Measurements from ENCODE around the gene KCNJ4.
"Not testable (repeated sequence)": the region's sequence is repeated elsewhere in the genome, so short reads cannot be mapped to it uniquely, and the experiment has no call there.

Gene KCNJ4

GRCh38 chr22:38389428-38389818 lies 65.6 kb downstream of the KCNJ4 start:
- WGBS = 92% methylated on average over 3 of the region's 4 CpGs

GRCh38 chr22:38388506-38389427 lies 66.2 kb downstream of the KCNJ4 start:
- not testable (repeated sequence) for H3K14ac ChIP-seq (ENCODE audit: low read length in 2 of 2); H4K8ac ChIP-seq (ENCODE audit: low read length); H3K27ac ChIP-seq (ENCODE audit: low read length, poor library complexity, severe bottlenecking); H3K9me3 ChIP-seq (ENCODE audit: control insufficient read depth, low read length); H3K36me3 ChIP-seq (ENCODE audit: control insufficient read depth in 1 of 2, insufficient read depth in 2 of 2, low read depth in 1 of 2, low read length in 2 of 2); H2BK15ac ChIP-seq (ENCODE audit: low read depth, poor library complexity, severe bottlenecking); H3K4me2 ChIP-seq (ENCODE audit: low read length, poor library complexity, severe bottlenecking); H2BK120ac ChIP-seq (ENCODE audit: low read depth, low read length); H3K27me3 ChIP-seq (ENCODE audit: control insufficient read depth in 1 of 2, insufficient read depth in 1 of 2, low read length in 2 of 2); H3K18ac ChIP-seq (ENCODE audit: low read depth in 1 of 2, low read length in 2 of 2); H2BK12ac ChIP-seq (ENCODE audit: low read length in 2 of 2); DNase-seq; H3K4ac ChIP-seq (ENCODE audit: low read depth in 1 of 2, low read length in 2 of 2); H2AK5ac ChIP-seq (ENCODE audit: low read length, severe bottlenecking); H2AFZ ChIP-seq (ENCODE audit: low read depth, low read length); H3K79me1 ChIP-seq (replicated peaks; ENCODE audit: low read length, poor library complexity, severe bottlenecking); H3K4me3 ChIP-seq (ENCODE audit: insufficient read depth in 1 of 2, low read depth in 1 of 2, low read length in 2 of 2); H3K23ac ChIP-seq (ENCODE audit: low read length in 2 of 2); H4K91ac ChIP-seq (ENCODE audit: low read length); H2BK5ac ChIP-seq (ENCODE audit: low read depth, low read length, poor library complexity, severe bottlenecking); H3K4me1 ChIP-seq (ENCODE audit: control insufficient read depth, insufficient read depth, low read depth, low read length); H3K9ac ChIP-seq (ENCODE audit: low read length)
- WGBS = 74% methylated on average over 2 of the region's 6 CpGs

More at GRCh38 chr22:38389428-38389818, 65.6 kb downstream of the KCNJ4 start:
- H3K18ac ChIP-seq (ENCODE audit: low read depth in 1 of 2, low read length in 2 of 2); H3K23ac ChIP-seq (ENCODE audit: low read length in 2 of 2); H3K4me3 ChIP-seq (ENCODE audit: insufficient read depth in 1 of 2, low read depth in 1 of 2, low read length in 2 of 2); H3K36me3 ChIP-seq (ENCODE audit: control insufficient read depth in 1 of 2, insufficient read depth in 2 of 2, low read depth in 1 of 2, low read length in 2 of 2); H4K91ac ChIP-seq (ENCODE audit: low read length); H4K8ac ChIP-seq (ENCODE audit: low read length); H2BK12ac ChIP-seq (ENCODE audit: low read length in 2 of 2); H2BK5ac ChIP-seq (ENCODE audit: low read depth, low read length, poor library complexity, severe bottlenecking); H3K4ac ChIP-seq (ENCODE audit: low read depth in 1 of 2, low read length in 2 of 2); H2BK15ac ChIP-seq (ENCODE audit: low read depth, poor library complexity, severe bottlenecking); H3K4me1 ChIP-seq (ENCODE audit: control insufficient read depth, insufficient read depth, low read depth, low read length); H3K27me3 ChIP-seq (ENCODE audit: control insufficient read depth in 1 of 2, insufficient read depth in 1 of 2, low read length in 2 of 2); H2AFZ ChIP-seq (ENCODE audit: low read depth, low read length); H2BK120ac ChIP-seq (ENCODE audit: low read depth, low read length); H3K4me2 ChIP-seq (ENCODE audit: low read length, poor library complexity, severe bottlenecking); H3K9ac ChIP-seq (ENCODE audit: low read length); H2AK5ac ChIP-seq (ENCODE audit: low read length, severe bottlenecking); H3K27ac ChIP-seq (ENCODE audit: low read length, poor library complexity, severe bottlenecking); H3K79me1 ChIP-seq (replicated peaks; ENCODE audit: low read length, poor library complexity, severe bottlenecking); H3K9me3 ChIP-seq (ENCODE audit: control insufficient read depth, low read length); DNase-seq; H3K14ac ChIP-seq (ENCODE audit: low read length in 2 of 2): not testable (repeated sequence)

- H2BK120ac ChIP-seq (ENCODE audit: low read depth, low read length); DNase-seq; H3K4me2 ChIP-seq (ENCODE audit: low read length, poor library complexity, severe bottlenecking); H3K27ac ChIP-seq (ENCODE audit: low read length, poor library complexity, severe bottlenecking); H2AFZ ChIP-seq (ENCODE audit: low read depth, low read length); H3K4me1 ChIP-seq (ENCODE audit: control insufficient read depth, insufficient read depth, low read depth, low read length); H4K8ac ChIP-seq (ENCODE audit: low read length); H3K4me3 ChIP-seq (ENCODE audit: insufficient read depth in 1 of 2, low read depth in 1 of 2, low read length in 2 of 2); H2BK12ac ChIP-seq (ENCODE audit: low read length in 2 of 2); H3K14ac ChIP-seq (ENCODE audit: low read length in 2 of 2); H4K91ac ChIP-seq (ENCODE audit: low read length); H3K18ac ChIP-seq (ENCODE audit: low read depth in 1 of 2, low read length in 2 of 2); H3K36me3 ChIP-seq (ENCODE audit: control insufficient read depth in 1 of 2, insufficient read depth in 2 of 2, low read depth in 1 of 2, low read length in 2 of 2); H2BK5ac ChIP-seq (ENCODE audit: low read depth, low read length, poor library complexity, severe bottlenecking); H2BK15ac ChIP-seq (ENCODE audit: low read depth, poor library complexity, severe bottlenecking); H2AK5ac ChIP-seq (ENCODE audit: low read length, severe bottlenecking); H3K23ac ChIP-seq (ENCODE audit: low read length in 2 of 2); H3K9me3 ChIP-seq (ENCODE audit: control insufficient read depth, low read length); H3K9ac ChIP-seq (ENCODE audit: low read length); H3K4ac ChIP-seq (ENCODE audit: low read depth in 1 of 2, low read length in 2 of 2); H3K27me3 ChIP-seq (ENCODE audit: control insufficient read depth in 1 of 2, insufficient read depth in 1 of 2, low read length in 2 of 2): not testable (repeated sequence)
- 63% methylated on average over 1 of the region's 5 CpGs for WGBS
- H3K79me1 ChIP-seq (replicated peaks; ENCODE audit: low read length, poor library complexity, severe bottlenecking) = peaks cover 10% of the 10 kb centered on the region
These were observed 68.1 kb downstream of the KCNJ4 start for GRCh38 chr22:38386918-38387317.

GRCh38 chr22:38383417-38383816 lies 71.6 kb downstream of the KCNJ4 start:
- H3K9me3 ChIP-seq (ENCODE audit: control insufficient read depth, low read length) = no peaks in the 10 kb centered on the region
- no peak overlapping the region for H4K91ac ChIP-seq (ENCODE audit: low read length)
- no peak overlapping the region for H2BK15ac ChIP-seq (ENCODE audit: low read depth, poor library complexity, severe bottlenecking)
- no peak overlapping the region for H3K27ac ChIP-seq (ENCODE audit: low read length, poor library complexity, severe bottlenecking)
- no peak overlapping the region for H2BK12ac ChIP-seq (ENCODE audit: low read length in 2 of 2)
- H3K4me2 ChIP-seq (ENCODE audit: low read length, poor library complexity, severe bottlenecking) = no peak overlapping the region
- 83% methylated on average over 1 of the region's 2 CpGs for WGBS
- peaks cover 17% of the 10 kb centered on the region for H3K79me1 ChIP-seq (replicated peaks; ENCODE audit: low read length, poor library complexity, severe bottlenecking)
- no peak overlapping the region for H2AFZ ChIP-seq (ENCODE audit: low read depth, low read length)
- no peak overlapping the region for H3K14ac ChIP-seq (ENCODE audit: low read length in 2 of 2)
- no peak overlapping the region for H2BK120ac ChIP-seq (ENCODE audit: low read depth, low read length)
- H3K9ac ChIP-seq (ENCODE audit: low read length) = no peak overlapping the region
- no peak overlapping the region for H2AK5ac ChIP-seq (ENCODE audit: low read length, severe bottlenecking)
- peaks cover 0 to 4% of the 10 kb centered on the region in 2 experiments for H3K36me3 ChIP-seq (ENCODE audit: control insufficient read depth in 1 of 2, insufficient read depth in 2 of 2, low read depth in 1 of 2, low read length in 2 of 2)
- H3K23ac ChIP-seq (ENCODE audit: low read length in 2 of 2) = no peak overlapping the region
- H2BK5ac ChIP-seq (ENCODE audit: low read depth, low read length, poor library complexity, severe bottlenecking) = no peak overlapping the region
- H3K4me3 ChIP-seq (ENCODE audit: insufficient read depth in 1 of 2, low read depth in 1 of 2, low read length in 2 of 2) = no peak overlapping the region
- H3K4me1 ChIP-seq (ENCODE audit: control insufficient read depth, insufficient read depth, low read depth, low read length) = no peaks in the 10 kb centered on the region
- no peak for DNase-seq
- H3K4ac ChIP-seq (ENCODE audit: low read depth in 1 of 2, low read length in 2 of 2) = no peak overlapping the region
- H4K8ac ChIP-seq (ENCODE audit: low read length) = no peak overlapping the region
- H3K18ac ChIP-seq (ENCODE audit: low read depth in 1 of 2, low read length in 2 of 2) = no peak overlapping the region
- no peaks in the 10 kb centered on the region for H3K27me3 ChIP-seq (ENCODE audit: control insufficient read depth in 1 of 2, insufficient read depth in 1 of 2, low read length in 2 of 2)
